H9 (cell line): ENCODE measurements around the gene DDX51. TPM values are rescaled to one million over a fixed set of nuclear protein-coding genes. Genes with fewer than 3 reads are reported as not detected.

ENCODE experiments used
- DNase-seq: peaks from one replicate; pipeline ENCODE4 v3.0.0-alpha.2; 2017
- H2AFZ ChIP-seq: one replicate; pipeline ENCODE4 v1.6.1; 2013; ENCODE audit warnings: mild to moderate bottlenecking, low read length, control low read depth, moderate library complexity
- H2AK5ac ChIP-seq: 2 replicates; pipeline ENCODE4 v1.6.1; 2013; ENCODE audit warnings: low read length, control low read depth, mixed read lengths; ENCODE audit not compliant: insufficient read length
- H2BK120ac ChIP-seq: one replicate; pipeline ENCODE4 v1.6.1; 2013; ENCODE audit warnings: low read depth, mild to moderate bottlenecking, low read length, control low read depth, inconsistent platforms; ENCODE audit not compliant: poor library complexity, severe bottlenecking
- H2BK12ac ChIP-seq: 2 replicates; pipeline ENCODE4 v1.6.1; 2013; ENCODE audit warnings: low read length, control low read depth, mixed read lengths, low read depth; ENCODE audit not compliant: insufficient read length
- H2BK15ac ChIP-seq: 2 replicates; pipeline ENCODE4 v1.6.1; 2013; ENCODE audit warnings: low read depth, low read length, control low read depth
- H2BK20ac ChIP-seq: one replicate; pipeline ENCODE4 v1.6.1; 2013; ENCODE audit warnings: low read depth, mild to moderate bottlenecking, low read length, control low read depth, inconsistent platforms; ENCODE audit not compliant: poor library complexity, severe bottlenecking
- H2BK5ac ChIP-seq: 2 replicates; pipeline ENCODE4 v1.6.1; 2013; ENCODE audit warnings: low read length, control low read depth, mixed read lengths; ENCODE audit not compliant: insufficient read length
- H3K14ac ChIP-seq: 2 replicates; pipeline ENCODE4 v1.6.1; 2013; ENCODE audit warnings: low read length, control low read depth; ENCODE audit not compliant: insufficient read depth
- H3K18ac ChIP-seq: 2 replicates; pipeline ENCODE4 v1.6.1; 2013; ENCODE audit warnings: low read depth, mild to moderate bottlenecking, mixed read lengths, low read length, control low read depth; ENCODE audit not compliant: insufficient read length
- H3K23ac ChIP-seq: 2 replicates; pipeline ENCODE4 v1.6.1; 2013; ENCODE audit warnings: low read length, control low read depth, mixed read lengths, low read depth; ENCODE audit not compliant: insufficient read length
- H3K23me2 ChIP-seq: 2 replicates; pipeline ENCODE4 v1.6.1; 2013; ENCODE audit warnings: low read depth, mild to moderate bottlenecking, mixed read lengths, low read length, control low read depth; ENCODE audit not compliant: insufficient read length, poor library complexity, severe bottlenecking
- H3K27ac ChIP-seq: 2 replicates; pipeline ENCODE4 v1.5.1; 2013; ENCODE audit warnings: low read length, control low read depth, mixed read lengths, low read depth; ENCODE audit not compliant: insufficient read length
- H3K27me3 ChIP-seq: 2 replicates; pipeline ENCODE4 v1.6.1; 2013; ENCODE audit warnings: low read length, control low read depth, inconsistent platforms; ENCODE audit not compliant: insufficient read depth
- H3K4ac ChIP-seq: 2 replicates; pipeline ENCODE4 v1.6.1; 2013; ENCODE audit warnings: low read depth, mild to moderate bottlenecking, control low read depth, inconsistent platforms, low read length, moderate library complexity
- H3K4me1 ChIP-seq: 2 replicates; pipeline ENCODE4 v1.6.1; 2013; ENCODE audit warnings: low read length, control low read depth, inconsistent platforms; ENCODE audit not compliant: insufficient read depth
- H3K4me2 ChIP-seq: 2 replicates; pipeline ENCODE4 v1.6.1; 2013; ENCODE audit warnings: low read length, control low read depth, mixed read lengths; ENCODE audit not compliant: insufficient read length, insufficient read depth
- H3K56ac ChIP-seq: 2 replicates; pipeline ENCODE4 v1.6.1; 2013; ENCODE audit warnings: low read depth, mild to moderate bottlenecking, mixed read lengths, low read length, control low read depth; ENCODE audit not compliant: insufficient read length
- H3K79me1 ChIP-seq: 2 replicates; pipeline ENCODE4 v1.6.1; 2013; ENCODE audit warnings: low read depth, mild to moderate bottlenecking, moderate library complexity, low read length, control low read depth, inconsistent platforms; ENCODE audit not compliant: insufficient read depth, poor library complexity, severe bottlenecking
- H3K79me2 ChIP-seq: 2 replicates; pipeline ENCODE4 v1.6.1; 2013; ENCODE audit warnings: low read length, control low read depth, inconsistent platforms; ENCODE audit not compliant: insufficient read depth
- H3K9ac ChIP-seq: 2 replicates; pipeline ENCODE4 v1.6.1; 2013; ENCODE audit warnings: low read length, control low read depth, mixed read lengths; ENCODE audit not compliant: insufficient read length; ENCODE audit errors: extremely low read depth
- H3K9me3 ChIP-seq: one replicate; pipeline ENCODE4 v1.6.1; 2013; ENCODE audit warnings: low read depth, low read length, inconsistent platforms; ENCODE audit not compliant: control insufficient read depth
- H3T11ph ChIP-seq: one replicate; pipeline ENCODE4 v1.6.1; 2013; ENCODE audit warnings: mild to moderate bottlenecking, low read length, control low read depth, inconsistent platforms
- H4K20me1 ChIP-seq: one replicate; pipeline ENCODE4 v1.6.1; 2013; ENCODE audit not compliant: control insufficient read depth, insufficient read length, insufficient read depth
- H4K5ac ChIP-seq: 2 replicates; pipeline ENCODE4 v1.6.1; 2013; ENCODE audit warnings: low read depth, mild to moderate bottlenecking, mixed read lengths, low read length, control low read depth; ENCODE audit not compliant: insufficient read length
- H4K8ac ChIP-seq: replicated peaks from 2 replicates; pipeline ENCODE4 v1.6.1; 2013; ENCODE audit warnings: low read length, control low read depth, mixed read lengths, low read depth; ENCODE audit not compliant: insufficient read length
- H4K91ac ChIP-seq: 2 replicates; pipeline ENCODE4 v1.6.1; 2013; ENCODE audit warnings: low read depth, mild to moderate bottlenecking, moderate library complexity, mixed read lengths, low read length, control low read depth; ENCODE audit not compliant: insufficient read length
- H3K27ac Mint-ChIP-seq, 3 experiments: 2 replicates in 2 of 3; 3 replicates in 1 of 3; pipeline ENCODE4 v1.8.0; 2020 to 2021; ENCODE audit warnings: mixed read lengths in 3 of 3, mild to moderate bottlenecking in 1 of 3, moderate library complexity in 1 of 3
- H3K27me3 Mint-ChIP-seq: 2 replicates; pipeline ENCODE4 v1.8.0; 2021; ENCODE audit warnings: low read depth, mild to moderate bottlenecking, moderate library complexity, mixed read lengths
- H3K36me3 Mint-ChIP-seq, 3 experiments: 2 replicates in 2 of 3; 3 replicates in 1 of 3; pipeline ENCODE4 v1.8.0; 2020 to 2021; ENCODE audit warnings: low read depth in 3 of 3, mixed read lengths in 3 of 3; ENCODE audit not compliant: insufficient read depth in 1 of 3
- H3K4me1 Mint-ChIP-seq, 2 experiments: 2 replicates each; pipeline ENCODE4 v1.8.0; 2020; ENCODE audit warnings: mixed read lengths in 2 of 2
- H3K4me3 Mint-ChIP-seq, 2 experiments: 2 replicates in 1 of 2; 3 replicates in 1 of 2; pipeline ENCODE4 v1.8.0; 2020 to 2021; ENCODE audit warnings: mild to moderate bottlenecking in 2 of 2, mixed read lengths in 2 of 2, moderate library complexity in 1 of 2
- H3K9me3 Mint-ChIP-seq, 2 experiments: 2 replicates in 1 of 2; 3 replicates in 1 of 2; pipeline ENCODE4 v1.8.0; 2020; ENCODE audit warnings: mild to moderate bottlenecking in 2 of 2, mixed read lengths in 2 of 2, moderate library complexity in 1 of 2
- CTCF ChIP-seq: fragments of 200-600 bp; sonication (generic); conservative IDR thresholded peaks from 3 replicates; pipeline ENCODE4 v1.8.0; 2021; ENCODE audit warnings: antibody characterized with exemption, mild to moderate bottlenecking
- WGBS: extraction: QIAGEN DNeasy Blood & Tissue Kit; methylation state at CpG from one replicate; pipeline ENCODE4 v1.1.7; 2013; ENCODE audit warnings: missing lambda C conversion rate, low lambda C conversion rate, mixed read lengths; ENCODE audit not compliant: insufficient read length; ENCODE audit errors: extremely low coverage; 5-methylcytosine and 5-hydroxymethylcytosine counted together
- total RNA-seq: library from RNA; stranded (reverse); gene quantifications from 2 replicates; pipeline ENCODE4 v1.2.1, GENCODE V29; 2021

DDX51 gene
- total RNA-seq, 1 experiment from 2014 or later: 37.9 TPM

GRCh38 chr12:132109741-132110140 is 34.4 kb downstream of the DDX51 start:
- H3K27ac ChIP-seq: no peak overlapping the region
- H3K27me3 Mint-ChIP-seq: no peaks in the 10 kb centered on the region
- no peak for DNase-seq

More at GRCh38 chr12:132109741-132110140, 34.4 kb downstream of the DDX51 start:
- TF ChIP-seq CTCF: no peak
- no peaks in the 10 kb centered on the region for H4K20me1 ChIP-seq
- no peak overlapping the region for H2AK5ac ChIP-seq
- H2BK5ac ChIP-seq: no peak overlapping the region
- H2BK20ac ChIP-seq: no peak overlapping the region
- H3K9me3 Mint-ChIP-seq: no peaks in the 10 kb centered on the region
- no peak overlapping the region for H3K18ac ChIP-seq
- no peaks in the 10 kb centered on the region for H3K27me3 ChIP-seq
- no peak overlapping the region for H3K4me3 Mint-ChIP-seq
- H2AFZ ChIP-seq: no peak overlapping the region
- no peak overlapping the region for H3K9ac ChIP-seq
- H3K36me3 Mint-ChIP-seq: peaks cover 23 to 54% (median 41%) of the 10 kb centered on the region in 3 experiments; a peak in 6 of 7 replicates
- no peak overlapping the region for H2BK12ac ChIP-seq
- no peak overlapping the region for H3K4ac ChIP-seq
- H3K4me2 ChIP-seq: no peak overlapping the region
- H3K79me2 ChIP-seq: no peaks in the 10 kb centered on the region
- WGBS: no CpG with 5 or more reads among the region's 8 CpGs
- H2BK120ac ChIP-seq: no peak overlapping the region
- no peaks in the 10 kb centered on the region for H3K79me1 ChIP-seq
- H3T11ph ChIP-seq: no peak overlapping the region
- no peak overlapping the region for H4K5ac ChIP-seq
- H3K14ac ChIP-seq: no peak overlapping the region
- H3K23ac ChIP-seq: no peak overlapping the region
- no peak overlapping the region for H4K8ac ChIP-seq
- H3K27ac Mint-ChIP-seq: no peak overlapping the region; a peak in 1 of 7 replicates
- H3K56ac ChIP-seq: no peak overlapping the region
- no peak overlapping the region for H4K91ac ChIP-seq
- no peaks in the 10 kb centered on the region for H3K23me2 ChIP-seq
- peaks cover 0 to 12% of the 10 kb centered on the region in 2 experiments; a peak in 3 of 4 replicates for H3K4me1 Mint-ChIP-seq
- no peaks in the 10 kb centered on the region for H3K9me3 ChIP-seq
- H3K4me1 ChIP-seq: no peaks in the 10 kb centered on the region
- no peak overlapping the region for H2BK15ac ChIP-seq
